ENCODE results near the gene MTFP1.

MTFP1 gene, protein sequence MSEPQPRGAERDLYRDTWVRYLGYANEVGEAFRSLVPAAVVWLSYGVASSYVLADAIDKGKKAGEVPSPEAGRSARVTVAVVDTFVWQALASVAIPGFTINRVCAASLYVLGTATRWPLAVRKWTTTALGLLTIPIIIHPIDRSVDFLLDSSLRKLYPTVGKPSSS

DNA sequence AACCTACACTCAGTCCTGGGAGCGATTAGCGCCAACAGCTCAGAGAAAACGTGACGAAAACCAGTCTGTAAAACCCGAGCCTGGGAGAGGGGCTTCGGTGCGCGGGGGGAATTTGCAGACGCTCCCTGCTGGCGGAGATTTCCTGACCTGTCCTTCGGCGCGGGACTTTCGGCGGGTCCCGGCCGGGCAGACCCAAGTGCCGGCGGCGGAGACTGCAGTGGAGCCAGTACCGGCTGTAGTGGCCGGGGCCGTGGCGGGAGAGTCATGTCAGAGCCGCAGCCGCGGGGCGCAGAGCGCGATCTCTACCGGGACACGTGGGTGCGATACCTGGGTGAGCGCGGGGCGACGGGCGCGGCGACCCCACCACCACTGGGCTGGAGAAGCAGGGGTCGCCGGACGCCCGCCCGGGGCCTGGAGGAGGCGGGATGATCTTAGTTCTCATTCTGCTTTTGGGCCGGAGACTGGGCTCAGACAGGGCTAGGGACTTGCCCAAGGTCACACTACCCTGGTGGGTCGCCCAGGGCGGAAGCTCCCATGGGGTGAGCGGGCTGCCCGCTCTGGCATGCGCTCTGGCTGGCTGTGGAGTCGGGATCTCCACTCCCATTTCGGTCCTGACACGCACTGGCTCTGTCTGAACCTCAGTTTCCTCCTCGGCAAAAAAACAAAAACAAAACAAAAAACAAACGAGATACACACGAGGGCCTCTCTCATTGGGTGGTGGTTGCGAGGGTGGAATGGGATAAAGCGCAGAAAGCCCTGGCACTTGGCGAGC, at the start of gene MTFP1:
Gene MTFP1, plus strand, starts transcription at position 153 of the 772 bp plus-strand sequence. Its CDS starts 112 bp downstream, at position 265.
- TF ChIP-seq, protein P1, sequence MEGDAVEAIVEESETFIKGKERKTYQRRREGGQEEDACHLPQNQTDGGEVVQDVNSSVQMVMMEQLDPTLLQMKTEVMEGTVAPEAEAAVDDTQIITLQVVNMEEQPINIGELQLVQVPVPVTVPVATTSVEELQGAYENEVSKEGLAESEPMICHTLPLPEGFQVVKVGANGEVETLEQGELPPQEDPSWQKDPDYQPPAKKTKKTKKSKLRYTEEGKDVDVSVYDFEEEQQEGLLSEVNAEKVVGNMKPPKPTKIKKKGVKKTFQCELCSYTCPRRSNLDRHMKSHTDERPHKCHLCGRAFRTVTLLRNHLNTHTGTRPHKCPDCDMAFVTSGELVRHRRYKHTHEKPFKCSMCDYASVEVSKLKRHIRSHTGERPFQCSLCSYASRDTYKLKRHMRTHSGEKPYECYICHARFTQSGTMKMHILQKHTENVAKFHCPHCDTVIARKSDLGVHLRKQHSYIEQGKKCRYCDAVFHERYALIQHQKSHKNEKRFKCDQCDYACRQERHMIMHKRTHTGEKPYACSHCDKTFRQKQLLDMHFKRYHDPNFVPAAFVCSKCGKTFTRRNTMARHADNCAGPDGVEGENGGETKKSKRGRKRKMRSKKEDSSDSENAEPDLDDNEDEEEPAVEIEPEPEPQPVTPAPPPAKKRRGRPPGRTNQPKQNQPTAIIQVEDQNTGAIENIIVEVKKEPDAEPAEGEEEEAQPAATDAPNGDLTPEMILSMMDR (IDR thresholded peaks at IDR 0.05; ENCODE audit: borderline replicate concordance, extremely low read depth, low read length, poor library complexity, severe bottlenecking), result no peak
- TF ChIP-seq EZH2 (IDR thresholded peaks at IDR 0.05; ENCODE audit: borderline replicate concordance, low read depth, low read length, severe bottlenecking), result no peak
- Histone ChIP-seq H3K27me3 (ENCODE audit: insufficient read depth, low read length, poor library complexity) (no peaks in the 10 kb centered on the region), H3K9ac (ENCODE audit: low read depth, low read length) (peak within 1 kb of the TSS; percentile 94), H3K9me3 (ENCODE audit: insufficient read depth, low read length, severe bottlenecking) (no peaks in the 10 kb centered on the region), H3K36me3 (ENCODE audit: insufficient read depth, low read length) (peaks cover 50% of the 10 kb centered on the region), H3K4me2 (ENCODE audit: insufficient read depth, low read length) (peak within 1 kb of the TSS; percentile 99), H3K4me3 (ENCODE audit: low read depth in 1 of 2, low read length in 2 of 2) (peak within 1 kb of the TSS; percentile 84 to 91), H3K27ac (ENCODE audit: low read length) (peak within 1 kb of the TSS; percentile 92), H4K20me1 (ENCODE audit: insufficient read depth, low read length) (peaks cover 19% of the 10 kb centered on the region), H3K79me2 (ENCODE audit: insufficient read depth, low read length) (peaks cover 40% of the 10 kb centered on the region), H2AFZ (ENCODE audit: low read depth, low read length) (peak within 1 kb of the TSS; percentile 95), H3K4me1 (ENCODE audit: insufficient read depth, low read length) (peaks cover 59% of the 10 kb centered on the region)
- DNase-seq (peak; percentile 72), ATAC-seq (ENCODE audit: insufficient read depth, low read depth) (0 out of 3 replicates have a peak, but pooled peaks have one; percentile 6)

DNA sequence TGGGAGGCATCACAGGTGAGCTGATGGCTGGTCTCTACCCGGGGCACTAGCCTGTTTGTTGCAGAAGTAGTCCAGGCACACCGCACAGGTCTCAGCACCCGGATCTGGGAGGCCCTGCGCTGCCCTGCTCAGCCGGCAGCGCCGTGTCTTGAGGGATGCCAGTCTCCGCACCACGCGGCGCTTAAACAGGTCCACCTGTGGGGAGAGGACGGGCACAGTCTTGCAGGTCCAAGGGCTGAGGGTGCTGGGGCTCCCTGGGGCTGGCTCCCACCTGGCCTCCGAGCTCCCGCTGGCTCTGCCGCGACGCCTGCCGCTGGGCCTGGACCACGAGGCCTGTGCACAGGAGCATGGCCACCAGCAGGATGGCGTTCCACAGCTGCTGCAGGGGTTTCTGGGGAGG, 45.6 kb upstream of the MTFP1 start:
- peak overlapping the region; percentile 89 for H3K27ac ChIP-seq (ENCODE audit: low read length)
- peak overlapping the region; percentile 59 for H3K4me2 ChIP-seq (ENCODE audit: insufficient read depth, low read length)
- H3K27me3 ChIP-seq (ENCODE audit: insufficient read depth, low read length, poor library complexity), result no peaks in the 10 kb centered on the region
- peak overlapping the region in 1 of 2 experiments; percentile 41; a peak in 2 of 4 replicates for H3K4me3 ChIP-seq (ENCODE audit: low read depth in 1 of 2, low read length in 2 of 2)
- H4K20me1 ChIP-seq (ENCODE audit: insufficient read depth, low read length), result no peaks in the 10 kb centered on the region; the same call in 1 of the 2 replicates
- no peak for ATAC-seq (ENCODE audit: insufficient read depth, low read depth)
- H3K79me2 ChIP-seq (ENCODE audit: insufficient read depth, low read length), result peaks cover 12% of the 10 kb centered on the region
- TF ChIP-seq, protein P1 (IDR thresholded peaks at IDR 0.05; ENCODE audit: borderline replicate concordance, extremely low read depth, low read length, poor library complexity, severe bottlenecking), result no peak
- TF ChIP-seq EZH2 (IDR thresholded peaks at IDR 0.05; ENCODE audit: borderline replicate concordance, low read depth, low read length, severe bottlenecking), result no peak
- H3K4me1 ChIP-seq (ENCODE audit: insufficient read depth, low read length), result peaks cover 59% of the 10 kb centered on the region
- no peak overlapping the region for H2AFZ ChIP-seq (ENCODE audit: low read depth, low read length)
- H3K9ac ChIP-seq (ENCODE audit: low read depth, low read length), result peak overlapping the region; percentile 45
- peaks cover 49% of the 10 kb centered on the region for H3K36me3 ChIP-seq (ENCODE audit: insufficient read depth, low read length)
- no peaks in the 10 kb centered on the region for H3K9me3 ChIP-seq (ENCODE audit: insufficient read depth, low read length, severe bottlenecking)
- no peak for DNase-seq

DNA sequence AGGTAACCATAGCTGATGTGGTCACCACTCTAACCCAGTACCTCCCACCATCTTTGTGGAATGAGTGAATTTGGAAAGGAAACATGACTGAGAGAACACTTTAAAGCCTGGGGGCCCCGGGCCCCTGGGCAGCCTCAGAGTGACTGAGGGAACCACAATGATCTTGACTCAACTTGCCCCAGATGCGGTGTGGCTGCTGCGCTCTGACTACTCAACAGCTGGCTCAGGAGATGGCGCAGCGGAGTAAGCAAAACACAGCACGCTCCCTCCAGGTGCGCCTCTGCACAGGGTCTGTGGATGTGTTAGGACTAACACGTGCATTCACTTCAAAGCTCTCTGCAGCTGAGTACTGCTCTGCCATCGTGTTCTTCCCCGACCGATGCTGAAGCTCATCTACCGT, 44.3 kb upstream of the MTFP1 start:
- peaks cover 67% of the 10 kb centered on the region for H3K4me1 ChIP-seq (ENCODE audit: insufficient read depth, low read length)
- H3K36me3 ChIP-seq (ENCODE audit: insufficient read depth, low read length), result peaks cover 53% of the 10 kb centered on the region

More for the DNA sequence above, 44.3 kb upstream of the MTFP1 start:
- H2AFZ ChIP-seq (ENCODE audit: low read depth, low read length), result no peak overlapping the region
- peak overlapping the region in 1 of 2 experiments; percentile 41; a peak in 1 of 4 replicates for H3K4me3 ChIP-seq (ENCODE audit: low read depth in 1 of 2, low read length in 2 of 2)
- DNase-seq, result peak; percentile 96
- TF ChIP-seq, protein P1 (IDR thresholded peaks at IDR 0.05; ENCODE audit: borderline replicate concordance, extremely low read depth, low read length, poor library complexity, severe bottlenecking), result peak; percentile 62
- TF ChIP-seq EZH2 (IDR thresholded peaks at IDR 0.05; ENCODE audit: borderline replicate concordance, low read depth, low read length, severe bottlenecking), result no peak
- H3K9ac ChIP-seq (ENCODE audit: low read depth, low read length), result peak overlapping the region; percentile 45
- H3K27ac ChIP-seq (ENCODE audit: low read length), result peak overlapping the region; percentile 89
- no peaks in the 10 kb centered on the region for H4K20me1 ChIP-seq (ENCODE audit: insufficient read depth, low read length)
- no peaks in the 10 kb centered on the region for H3K27me3 ChIP-seq (ENCODE audit: insufficient read depth, low read length, poor library complexity)
- H3K9me3 ChIP-seq (ENCODE audit: insufficient read depth, low read length, severe bottlenecking), result no peaks in the 10 kb centered on the region
- peak overlapping the region; percentile 59 for H3K4me2 ChIP-seq (ENCODE audit: insufficient read depth, low read length)
- peak; percentile 88 for ATAC-seq (ENCODE audit: insufficient read depth, low read depth)
- H3K79me2 ChIP-seq (ENCODE audit: insufficient read depth, low read length), result peaks cover 19% of the 10 kb centered on the region

All from DND-41 (cell line).